NCI-H1436 treated with DMSO at 0.1 percent for 48 hours (cell line): ENCODE results near the gene TH.

Experiments used
- DNase-seq: peaks from one replicate; lab custom pipeline; 2025; lab: John Stamatoyannopoulos, UW

The TH gene

DNA sequence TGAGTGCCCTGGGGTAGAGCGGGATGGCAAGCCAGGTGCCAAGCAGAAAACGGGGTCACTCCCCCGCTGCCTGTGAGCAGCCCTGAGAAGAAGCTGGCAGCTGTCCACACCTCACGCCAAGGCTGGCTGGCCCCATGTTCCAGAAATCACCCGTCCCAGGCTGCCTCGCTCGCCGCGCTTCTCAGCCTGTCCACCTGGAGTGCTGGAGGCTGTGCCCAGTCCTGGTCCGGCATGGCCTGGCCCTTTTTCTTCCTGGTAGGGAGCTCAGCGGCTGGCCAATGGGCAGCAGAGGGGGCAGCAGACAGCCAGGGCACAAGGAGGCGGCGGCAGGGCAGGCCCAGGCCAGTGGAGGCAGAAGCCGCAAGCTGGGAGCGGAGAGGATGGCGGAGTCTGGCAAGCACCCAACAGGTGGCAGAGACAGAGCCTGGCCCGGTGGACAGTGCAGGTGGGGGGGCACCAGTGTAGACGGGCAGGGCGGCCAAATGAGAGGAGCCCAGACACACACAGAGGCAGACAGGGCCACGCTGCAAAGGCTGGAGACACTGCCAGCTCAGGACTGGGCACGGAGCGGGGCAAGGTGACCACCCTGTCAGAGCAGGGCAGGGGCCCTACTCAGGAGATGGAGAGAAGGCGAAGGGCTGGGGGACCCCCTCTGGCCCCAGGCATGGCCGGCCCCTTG, 37.2 kb upstream of the TH start:
- DNase-seq = no peak

- DNase-seq = no peak
Observed at GRCh38 chr11:2207773-2208621, 36.4 kb upstream of the TH start.

DNA sequence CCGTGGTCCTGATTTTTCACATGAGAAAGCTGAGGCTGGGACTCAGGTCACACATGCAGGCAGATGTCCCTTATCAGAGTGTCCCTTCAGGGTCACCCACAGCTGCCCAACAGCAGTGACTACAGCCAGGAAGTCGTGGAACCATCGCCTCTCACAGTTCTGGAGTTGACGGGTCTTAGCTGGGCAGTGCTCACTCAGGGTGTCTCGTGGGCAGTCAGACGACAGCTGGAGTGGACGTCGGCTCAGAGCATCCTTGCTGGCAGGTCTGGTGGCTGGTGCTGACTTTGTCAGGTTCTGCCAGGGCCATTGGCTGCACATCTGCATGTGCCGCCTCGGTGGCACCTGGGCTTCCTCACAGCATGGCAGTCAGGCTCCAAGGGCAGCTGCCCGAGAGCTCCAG, 35.6 kb upstream of the TH start:
- no peak for DNase-seq

GRCh38 chr11:2205981-2206690, 34.5 kb upstream of the TH start:
- DNase-seq = no peak

GRCh38 chr11:2205214-2205720, 33.7 kb upstream of the TH start:
- DNase-seq = no peak

GRCh38 chr11:2204361-2205213, 33.0 kb upstream of the TH start:
- no peak for DNase-seq

DNA sequence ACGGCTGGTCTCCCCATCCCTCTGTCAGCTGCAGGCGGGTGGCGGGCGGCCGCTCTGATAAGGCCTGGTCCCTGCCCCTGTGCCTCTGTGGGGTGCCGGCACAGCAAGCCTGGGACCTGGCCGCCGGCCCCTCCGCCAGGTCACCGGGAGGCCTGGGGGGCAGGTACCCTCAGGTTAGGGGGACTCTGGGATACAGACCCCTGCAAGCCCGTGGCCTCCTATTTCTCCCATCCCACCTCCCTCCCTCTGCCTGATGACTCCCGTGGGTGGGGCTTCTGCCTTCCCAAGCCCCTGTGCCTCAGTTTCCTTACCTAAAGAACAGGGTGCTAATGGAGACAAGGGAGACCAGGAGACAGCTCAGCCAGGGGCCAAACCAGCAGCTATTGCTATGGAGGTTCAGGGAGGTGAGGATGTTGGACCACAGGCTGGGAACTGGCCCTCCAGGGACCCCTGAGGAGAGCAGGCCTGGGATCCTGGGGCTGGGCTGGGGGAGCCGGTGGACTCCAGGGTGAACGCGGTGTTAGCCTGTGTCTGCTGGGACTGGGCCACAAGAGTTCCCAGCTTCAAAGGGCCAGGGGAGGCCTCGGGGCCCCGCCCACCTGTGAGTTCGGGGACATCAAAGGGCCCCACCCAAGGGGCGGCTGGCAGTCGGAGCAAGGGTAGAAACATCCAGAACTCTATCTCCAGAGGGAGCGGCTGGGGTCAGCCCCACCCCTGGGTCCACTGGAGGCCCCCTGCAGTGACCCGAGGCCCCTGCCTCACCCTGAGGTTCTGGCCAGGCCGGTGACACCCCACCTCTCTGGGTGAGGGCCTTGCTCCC, 32.0 kb upstream of the TH start:
- DNase-seq = no peak

GRCh38 chr11:2202900-2203439, 31.4 kb upstream of the TH start:
- no peak for DNase-seq

DNA sequence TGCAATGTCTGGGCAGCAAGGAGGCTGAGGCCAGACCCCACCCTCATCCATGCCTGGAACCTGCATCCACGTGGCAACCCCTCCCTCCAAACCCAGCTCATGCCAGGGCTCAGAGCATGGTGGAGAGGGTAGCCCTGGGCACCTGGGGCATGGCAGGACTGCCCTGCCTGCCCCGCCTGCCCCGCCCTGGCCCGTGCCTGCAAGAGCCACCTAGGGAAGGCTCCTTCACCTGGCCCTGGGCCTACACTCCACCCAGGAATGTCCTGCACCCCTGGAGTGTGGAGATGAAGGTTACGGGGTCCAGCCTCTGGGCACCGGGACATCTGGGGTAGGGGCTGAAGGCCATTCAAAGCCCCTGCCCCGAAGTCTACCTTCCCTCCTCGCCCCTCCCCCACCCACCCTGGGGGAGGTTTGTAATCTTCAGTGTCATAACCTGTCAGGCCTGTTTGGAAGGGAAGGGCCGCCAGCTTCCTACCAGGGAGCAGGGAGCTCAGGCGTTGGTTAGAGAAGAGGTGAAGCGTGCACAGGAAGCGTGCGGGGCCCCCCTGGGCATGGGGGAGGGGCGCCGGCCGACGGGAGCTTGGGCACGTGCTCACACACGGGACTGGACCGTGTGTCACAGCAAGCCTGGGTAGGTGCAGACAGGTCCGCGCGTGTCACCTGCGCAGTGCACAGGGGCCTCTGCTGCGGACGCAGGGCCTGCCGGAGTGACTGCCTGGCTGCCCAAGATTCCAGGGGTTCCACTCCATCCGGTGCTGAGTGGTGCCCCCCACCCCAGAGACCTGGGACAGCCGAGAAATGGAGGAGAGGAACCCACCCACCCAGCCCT, 30.7 kb upstream of the TH start:
- no peak for DNase-seq

- DNase-seq = no peak
Observed at GRCh38 chr11:2201542-2201941, 29.9 kb upstream of the TH start.

DNA sequence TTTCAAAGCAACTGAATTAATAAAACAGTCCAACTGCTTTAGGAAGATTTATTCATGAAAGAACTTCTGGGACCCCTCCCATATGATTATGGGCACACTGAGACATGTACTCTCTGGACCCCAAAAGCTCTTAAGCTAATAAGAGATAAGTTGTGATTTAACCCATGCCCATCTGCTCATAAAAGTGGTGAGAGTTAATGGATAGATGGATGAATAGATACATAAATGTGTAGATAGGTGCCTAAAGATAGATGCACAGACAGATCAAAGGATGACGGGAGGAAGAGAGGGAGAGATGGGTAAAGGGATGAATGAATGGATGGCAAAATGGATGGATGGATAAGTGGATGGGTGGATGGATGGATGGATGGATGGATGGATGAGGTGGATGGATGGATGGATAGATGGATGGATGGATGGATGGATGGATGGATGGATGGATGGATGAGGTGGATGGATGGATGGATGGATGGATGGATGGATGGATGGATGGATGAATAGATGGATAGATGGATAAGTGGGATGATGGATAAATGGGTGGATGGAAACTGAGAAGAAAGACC, 29.4 kb upstream of the TH start:
- DNase-seq = no peak

- DNase-seq = no peak
Observed at GRCh38 chr11:2200536-2200935, 28.9 kb upstream of the TH start.

GRCh38 chr11:2199466-2200341, 28.1 kb upstream of the TH start:
- DNase-seq = no peak

- no peak for DNase-seq
Observed at GRCh38 chr11:2198621-2199365, 27.2 kb upstream of the TH start.

- no peak for DNase-seq
Observed at GRCh38 chr11:2197771-2198520, 26.3 kb upstream of the TH start.

GRCh38 chr11:2196970-2197770, 25.6 kb upstream of the TH start:
- no peak for DNase-seq
